GM18505 (cell line): ENCODE measurements around the gene TXNRD2.

ENCODE experiments used
- ATAC-seq: cut with Tn5 transposase; IDR thresholded peaks from one replicate; pipeline ENCODE4 v1.9.1; 2021; ENCODE audit not compliant: unreplicated experiment
- POLR2A ChIP-seq: IDR thresholded peaks from 4 replicates; pipeline ENCODE4 v1.6.1; 2011; ENCODE audit warnings: borderline replicate concordance; ENCODE audit not compliant: insufficient read depth, insufficient read length; ENCODE audit errors: extremely low read depth

The TXNRD2 gene

GRCh38 chr22:19918332-19919106 is 23.1 kb downstream of the TXNRD2 start:
- ATAC-seq: no peak
- TF ChIP-seq POLR2A: no peak

DNA sequence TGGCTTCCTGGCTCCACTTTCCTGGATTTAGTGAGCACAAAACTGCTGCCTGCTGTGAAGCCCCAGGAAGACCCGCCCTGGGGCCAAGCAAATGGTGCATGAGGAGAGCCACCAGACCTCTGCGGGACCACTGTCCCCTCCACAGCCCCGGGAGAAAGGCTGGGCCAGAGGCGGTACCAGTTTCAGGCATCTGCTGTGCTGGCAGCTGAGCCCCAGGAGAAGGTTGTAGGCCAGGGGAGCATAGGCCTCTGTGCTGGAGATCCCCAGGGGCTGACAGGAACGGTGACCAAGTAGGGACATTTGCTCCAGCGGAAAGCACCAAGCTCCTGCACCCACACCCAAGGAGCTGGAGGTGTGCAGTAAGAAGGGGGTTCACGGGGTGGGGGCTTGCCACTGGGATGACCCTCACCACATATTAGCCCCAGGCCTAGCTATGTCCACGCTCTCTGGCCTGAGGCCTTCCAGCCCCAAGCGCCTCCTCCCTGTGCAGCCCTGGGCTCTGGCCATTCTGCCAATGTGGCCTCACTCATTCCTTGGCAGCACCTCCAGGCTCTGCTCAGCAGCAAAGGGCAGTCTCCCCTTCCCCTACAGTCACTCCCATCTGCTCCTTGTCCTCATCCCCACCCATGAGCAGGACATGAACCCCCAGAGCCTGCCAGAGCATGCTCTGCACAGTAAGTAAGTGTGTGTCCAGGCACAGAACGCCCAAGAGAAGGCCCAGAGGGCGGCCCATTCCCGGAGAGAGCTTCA is 24.1 kb downstream of the TXNRD2 start:
- no peak for ATAC-seq
- no peak for TF ChIP-seq POLR2A

DNA sequence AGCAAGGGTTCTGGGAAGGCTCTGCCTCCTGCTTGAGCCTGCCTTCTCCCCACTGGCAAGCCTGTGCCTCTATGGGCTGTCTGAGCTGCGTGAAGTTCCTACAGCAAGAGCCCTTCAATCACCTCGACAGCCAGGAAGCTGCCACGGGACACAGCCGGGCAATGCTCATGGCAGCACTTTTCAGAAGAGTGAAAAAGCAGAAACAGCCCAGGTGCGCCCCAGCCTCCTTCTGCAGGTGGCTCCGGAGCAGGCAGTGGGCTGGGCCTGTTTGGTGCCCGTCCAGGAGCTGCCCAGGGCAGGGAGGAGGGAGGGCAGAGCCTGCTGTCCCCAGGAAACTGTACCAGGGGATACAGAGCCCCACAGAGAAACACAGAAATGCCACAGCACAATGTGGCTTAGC is 24.7 kb downstream of the TXNRD2 start:
- ATAC-seq: no peak
- TF ChIP-seq POLR2A: no peak

- ATAC-seq: no peak
- TF ChIP-seq POLR2A: no peak
Measured at GRCh38 chr22:19916006-19916405, 25.6 kb downstream of the TXNRD2 start.

DNA sequence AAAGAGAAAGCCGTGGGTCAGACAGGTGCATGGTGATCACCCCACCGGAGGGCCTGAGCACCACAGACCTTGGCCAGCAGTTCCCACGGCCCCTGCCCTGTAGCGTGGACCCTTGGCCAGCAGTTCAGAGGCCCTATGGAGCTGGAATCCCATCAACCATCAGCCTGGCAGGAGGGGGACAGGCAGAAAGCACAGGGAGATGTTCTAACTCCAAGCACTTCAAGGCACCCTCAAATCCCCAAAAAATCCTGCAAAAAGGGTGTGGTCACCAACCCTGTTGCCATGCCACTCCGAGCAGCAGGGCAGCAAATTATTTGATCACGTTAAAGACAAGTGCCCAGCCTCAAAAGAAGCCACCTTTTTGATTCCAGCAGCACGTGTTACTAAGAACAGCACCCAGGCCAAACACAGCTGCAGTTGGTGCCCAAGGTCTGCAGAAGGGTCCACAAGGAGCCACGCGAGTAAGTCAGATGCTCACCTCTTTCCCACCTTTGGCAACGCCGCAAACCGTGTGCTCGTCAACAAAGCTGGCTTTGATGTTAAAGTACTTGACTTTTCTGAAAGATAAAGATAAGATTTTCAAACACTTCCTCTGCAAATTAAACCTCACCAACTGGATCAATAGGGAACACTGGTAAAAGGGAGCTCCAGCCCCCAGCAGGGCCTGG is 26.2 kb downstream of the TXNRD2 start:
- no peak for ATAC-seq
- no peak for TF ChIP-seq POLR2A

DNA sequence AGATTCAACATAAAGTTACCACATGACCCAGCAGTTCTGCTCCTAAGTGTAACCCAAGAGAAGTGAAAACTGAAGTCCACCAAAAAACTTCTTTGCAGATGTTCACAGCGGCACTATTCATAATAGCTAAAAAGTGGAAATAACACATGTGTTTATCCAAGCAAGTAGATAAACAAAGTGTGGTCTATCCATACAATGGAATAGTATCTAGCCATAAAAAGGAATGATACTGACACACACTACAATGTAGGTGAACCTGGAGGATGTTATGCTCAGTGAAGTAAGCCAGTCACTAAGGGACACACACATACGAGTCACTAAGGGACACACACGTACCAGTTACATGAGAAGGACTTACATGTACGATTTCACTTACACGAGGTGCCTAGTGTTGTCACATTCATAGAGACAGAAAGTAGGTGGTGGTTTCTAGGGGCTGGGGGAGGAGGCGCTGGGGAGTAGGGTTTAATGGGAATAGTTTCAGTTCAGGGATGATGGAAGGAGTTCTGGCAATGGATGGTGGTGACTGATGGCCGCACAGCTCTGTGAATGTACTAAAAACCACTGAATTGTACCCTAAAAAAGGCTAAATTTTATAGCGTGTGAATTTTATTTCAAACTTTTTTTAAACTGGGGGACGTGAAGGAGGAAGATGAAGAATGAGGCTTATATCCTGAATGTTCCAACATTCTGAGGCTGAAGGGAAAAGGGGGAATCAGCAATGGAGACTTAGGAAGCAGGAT is 27.2 kb downstream of the TXNRD2 start:
- no peak for ATAC-seq
- no peak for TF ChIP-seq POLR2A

DNA sequence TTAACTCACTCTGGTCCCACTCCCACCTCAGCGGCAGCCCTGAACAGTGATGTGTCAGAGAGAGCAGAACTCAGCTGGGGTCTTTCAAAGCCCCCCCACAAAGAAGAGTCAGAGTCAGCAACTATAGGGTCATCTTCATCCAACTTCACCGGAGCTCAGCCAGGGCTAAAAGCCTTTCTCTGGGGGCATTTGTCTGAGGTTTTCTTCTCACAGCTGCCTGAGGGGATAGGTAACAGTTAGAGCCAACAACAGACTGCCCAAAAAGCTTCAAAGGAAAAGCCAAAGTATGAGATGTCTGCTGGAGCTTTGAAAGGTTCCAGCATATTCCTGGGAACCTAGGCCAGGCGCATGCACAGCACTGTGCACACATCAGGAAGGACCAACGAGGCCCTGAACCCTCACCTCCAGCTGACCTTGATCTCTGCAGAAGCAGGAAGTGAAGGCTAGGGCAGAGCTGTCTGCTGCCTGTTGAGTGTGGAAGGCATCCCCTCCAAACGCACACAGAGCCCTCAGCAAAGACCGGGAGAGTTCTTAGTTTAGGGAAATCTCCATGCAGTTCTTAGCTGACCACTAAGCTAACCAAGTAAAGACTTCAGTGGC is 28.2 kb downstream of the TXNRD2 start:
- no peak for TF ChIP-seq POLR2A
- ATAC-seq: no peak

- no peak for TF ChIP-seq POLR2A
- no peak for ATAC-seq
Measured at GRCh38 chr22:19912271-19912999, 29.2 kb downstream of the TXNRD2 start.

DNA sequence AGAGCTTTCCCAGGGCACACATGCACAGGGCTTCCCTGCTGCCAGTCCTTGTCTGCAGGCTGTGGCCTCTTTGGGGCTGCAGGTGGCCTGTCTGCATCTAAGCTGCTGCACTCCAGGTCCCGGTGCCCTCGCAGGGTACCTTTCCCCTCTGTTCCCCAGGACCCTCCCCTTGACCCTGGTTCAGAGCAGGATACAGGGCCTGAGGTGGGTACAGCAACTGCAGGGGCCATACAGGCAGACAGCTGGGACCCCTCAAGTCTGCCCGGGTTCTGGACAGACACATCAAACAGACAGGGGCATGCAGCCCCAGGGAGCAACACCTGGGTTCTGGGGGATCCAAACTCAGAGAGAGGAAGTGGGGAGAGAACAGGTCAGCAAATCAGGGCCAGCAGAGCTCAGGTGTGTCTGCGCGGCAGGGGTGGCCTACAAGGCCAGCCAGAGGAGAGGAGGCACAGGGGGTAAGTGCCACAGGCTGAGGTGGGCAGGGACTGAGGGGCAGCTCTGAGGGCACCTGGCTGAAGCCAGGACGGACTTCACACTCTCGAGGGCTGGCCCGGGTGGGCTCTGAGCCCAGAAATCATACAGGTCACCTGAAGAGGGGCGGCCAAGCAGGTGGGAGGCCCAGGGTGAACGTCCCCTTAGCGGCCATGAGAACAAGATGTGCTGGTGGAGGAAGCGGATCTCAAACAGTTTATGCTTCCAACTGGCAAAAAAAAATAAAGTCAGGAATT is 29.9 kb downstream of the TXNRD2 start:
- TF ChIP-seq POLR2A: no peak
- no peak for ATAC-seq

DNA sequence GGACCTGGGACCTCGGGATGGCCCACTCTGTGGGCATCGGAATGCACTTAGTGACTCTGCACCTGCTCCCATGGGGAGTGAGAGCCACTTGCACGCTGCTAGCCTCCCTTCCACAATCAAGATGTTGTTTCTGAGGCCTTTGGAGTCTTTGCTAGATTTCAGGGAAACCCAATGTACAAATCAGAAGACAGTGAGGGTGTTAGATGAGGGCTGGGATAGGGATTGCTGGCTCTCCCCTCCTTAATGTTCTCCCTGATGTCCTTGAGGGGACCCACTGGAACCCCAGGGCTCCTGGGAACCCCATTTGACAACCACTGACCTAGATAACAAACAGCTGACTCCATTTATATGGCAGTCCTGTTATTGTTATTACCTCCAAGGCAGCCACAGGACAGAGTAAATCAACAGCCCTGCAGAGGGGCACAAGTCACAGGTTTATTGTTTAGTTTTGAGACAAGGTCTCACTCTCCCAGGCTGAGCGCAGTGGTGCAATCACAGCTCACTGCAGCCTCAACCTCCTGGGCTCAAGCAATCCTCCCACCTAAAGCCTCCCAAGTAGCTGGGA is 31.4 kb downstream of the TXNRD2 start:
- no peak for TF ChIP-seq POLR2A
- ATAC-seq: no peak
